ENCODE data around the gene HARBI1. TPM values are rescaled to one million over a fixed set of nuclear protein-coding genes. Genes with fewer than 3 reads are reported as not detected.
"Not testable (repeated sequence)": the region's sequence is repeated elsewhere in the genome, so short reads cannot be mapped to it uniquely, and the experiment has no call there.

The HARBI1 gene
- total RNA-seq, 1 experiment from 2014 or later, result 5.1 TPM

GRCh38 chr11:46597155-46597554 is 19.9 kb downstream of the HARBI1 start:
- DNase-seq (ENCODE audit: low read depth), result no peak

DNA sequence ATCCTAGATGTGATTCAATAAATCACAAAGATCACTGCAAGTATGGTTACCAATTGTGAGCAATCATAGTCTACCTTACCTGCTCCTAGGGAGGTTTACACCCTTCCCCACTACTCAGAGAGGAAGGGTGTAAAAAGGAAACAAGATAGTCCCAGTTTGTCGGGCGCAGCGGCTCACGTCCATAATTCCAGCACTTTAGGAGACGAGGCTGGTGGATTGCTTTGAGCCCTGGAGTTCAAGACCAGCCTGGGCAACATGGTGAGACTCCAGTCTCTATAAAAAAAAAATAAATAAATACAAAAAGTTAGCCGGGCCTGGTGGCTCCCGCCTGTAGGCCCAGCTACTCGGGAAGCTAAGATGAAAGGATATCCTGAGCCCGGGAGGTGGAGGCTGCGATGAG is 22.2 kb downstream of the HARBI1 start:
- no peak for DNase-seq (ENCODE audit: low read depth)

DNA sequence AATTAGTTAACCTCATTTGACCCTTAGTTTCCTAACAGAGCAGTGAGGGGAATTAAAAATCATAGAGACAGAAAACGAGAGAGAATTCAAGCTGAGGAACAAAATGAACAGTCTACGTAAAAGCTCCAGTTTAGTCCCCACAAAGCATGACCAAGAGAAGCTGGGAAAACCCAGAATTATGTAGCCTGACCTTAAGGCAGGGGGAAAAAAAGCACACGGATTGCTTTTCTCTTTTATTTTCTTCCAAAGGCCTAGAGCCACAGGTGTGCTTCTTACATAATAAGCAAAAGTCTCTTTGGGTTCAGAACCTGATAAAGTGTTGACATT is 22.7 kb downstream of the HARBI1 start:
- DNase-seq (ENCODE audit: low read depth), result no peak

GRCh38 chr11:46593550-46594373 is 23.3 kb downstream of the HARBI1 start, which contains the start of gene AMBRA1:
TSS of gene AMBRA1 (minus strand) at chr11:46594023. CDS start at chr11:46548380, 45,643 bp downstream.
- peak; percentile 89 for DNase-seq (ENCODE audit: low read depth)

- DNase-seq (ENCODE audit: low read depth), result no peak
These were observed 26.1 kb downstream of the HARBI1 start for GRCh38 chr11:46590740-46591605.

GRCh38 chr11:46588915-46589314 is 28.1 kb downstream of the HARBI1 start:
- no peak for DNase-seq (ENCODE audit: low read depth)

DNA sequence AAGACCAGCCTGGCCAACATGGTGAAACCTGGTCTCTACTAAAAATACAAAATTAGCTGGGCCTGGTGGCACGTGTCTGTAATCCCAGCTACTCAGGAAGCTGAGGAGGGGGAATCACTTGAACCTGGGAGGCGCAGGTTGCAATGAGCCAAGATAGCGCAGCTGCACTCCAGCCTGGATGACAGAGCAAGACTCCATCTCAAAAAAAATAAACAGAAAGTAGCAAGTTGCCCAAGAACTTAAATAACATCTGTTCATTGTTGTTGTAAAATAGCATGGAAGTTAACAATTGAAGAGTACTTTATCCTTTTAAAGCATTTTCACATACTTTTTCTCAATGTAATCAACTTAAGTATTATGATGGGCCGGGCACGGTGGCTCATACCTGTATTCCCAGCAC is 28.9 kb downstream of the HARBI1 start:
- no peak for DNase-seq (ENCODE audit: low read depth)

DNA sequence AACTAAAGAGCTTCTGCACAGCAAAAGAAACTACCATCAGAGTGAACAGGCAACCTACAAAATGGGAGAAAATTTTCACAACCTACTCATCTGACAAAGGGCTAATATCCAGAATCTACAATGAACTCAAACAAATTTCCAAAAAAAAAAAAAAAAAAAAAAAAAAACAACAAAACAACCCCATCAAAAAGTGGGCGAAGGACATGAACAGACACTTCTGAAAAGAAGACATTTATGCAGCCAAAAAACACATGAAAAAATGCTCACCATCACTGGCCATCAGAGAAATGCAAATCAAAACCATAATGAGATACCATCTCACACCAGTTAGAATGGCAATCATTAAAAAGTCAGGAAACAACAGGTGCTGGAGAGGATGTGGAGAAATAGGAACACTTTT is 33.5 kb downstream of the HARBI1 start:
- not testable (repeated sequence) for DNase-seq (ENCODE audit: low read depth)

GRCh38 chr11:46582588-46582987 is 34.4 kb downstream of the HARBI1 start:
- no peak for DNase-seq (ENCODE audit: low read depth)

DNA sequence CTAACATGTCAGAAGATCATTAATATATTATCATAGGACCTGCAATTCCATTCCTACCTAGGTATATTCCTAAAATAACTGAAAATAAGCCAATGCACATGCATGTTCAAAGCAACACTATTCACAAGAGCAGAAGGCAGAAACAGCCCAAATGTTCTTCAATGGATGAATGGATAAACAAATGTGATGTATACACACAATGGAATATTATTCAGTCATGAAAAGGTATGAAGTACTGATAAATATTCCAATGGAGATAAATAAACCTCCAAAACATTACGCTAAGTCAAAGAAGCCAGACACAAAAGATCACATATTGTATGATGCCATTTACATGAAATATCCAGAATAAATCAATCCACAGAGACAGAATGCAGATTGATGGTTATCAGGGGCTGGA is 40.0 kb downstream of the HARBI1 start:
- no peak for DNase-seq (ENCODE audit: low read depth)

GRCh38 chr11:46574656-46575055 is 42.4 kb downstream of the HARBI1 start:
- DNase-seq (ENCODE audit: low read depth), result no peak

GRCh38 chr11:46570790-46571398 is 46.1 kb downstream of the HARBI1 start:
- no peak for DNase-seq (ENCODE audit: low read depth)

- DNase-seq (ENCODE audit: low read depth), result no peak
These were observed 51.7 kb downstream of the HARBI1 start for GRCh38 chr11:46565232-46565840.

GRCh38 chr11:46564459-46564858 is 52.6 kb downstream of the HARBI1 start:
- no peak for DNase-seq (ENCODE audit: low read depth)

DNA sequence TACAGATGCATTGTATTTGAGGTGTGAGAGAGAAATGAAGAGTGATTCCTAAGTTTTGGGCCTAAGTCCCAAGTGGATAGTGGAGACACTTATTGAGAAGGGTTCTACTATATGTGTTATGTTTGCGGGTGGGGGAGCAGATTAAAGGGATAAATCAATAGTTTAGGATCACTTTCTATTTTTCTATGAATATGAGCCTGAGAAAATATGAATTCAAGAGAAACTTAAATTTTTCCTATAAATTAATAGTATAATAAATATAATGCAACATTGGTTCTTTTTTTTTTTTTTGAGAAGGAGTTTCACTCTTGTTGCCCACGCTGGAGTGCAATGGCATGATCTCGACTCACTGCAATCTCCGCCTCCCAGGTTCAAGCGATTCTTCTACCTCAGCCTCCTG is 54.5 kb downstream of the HARBI1 start:
- no peak for DNase-seq (ENCODE audit: low read depth)

DNA sequence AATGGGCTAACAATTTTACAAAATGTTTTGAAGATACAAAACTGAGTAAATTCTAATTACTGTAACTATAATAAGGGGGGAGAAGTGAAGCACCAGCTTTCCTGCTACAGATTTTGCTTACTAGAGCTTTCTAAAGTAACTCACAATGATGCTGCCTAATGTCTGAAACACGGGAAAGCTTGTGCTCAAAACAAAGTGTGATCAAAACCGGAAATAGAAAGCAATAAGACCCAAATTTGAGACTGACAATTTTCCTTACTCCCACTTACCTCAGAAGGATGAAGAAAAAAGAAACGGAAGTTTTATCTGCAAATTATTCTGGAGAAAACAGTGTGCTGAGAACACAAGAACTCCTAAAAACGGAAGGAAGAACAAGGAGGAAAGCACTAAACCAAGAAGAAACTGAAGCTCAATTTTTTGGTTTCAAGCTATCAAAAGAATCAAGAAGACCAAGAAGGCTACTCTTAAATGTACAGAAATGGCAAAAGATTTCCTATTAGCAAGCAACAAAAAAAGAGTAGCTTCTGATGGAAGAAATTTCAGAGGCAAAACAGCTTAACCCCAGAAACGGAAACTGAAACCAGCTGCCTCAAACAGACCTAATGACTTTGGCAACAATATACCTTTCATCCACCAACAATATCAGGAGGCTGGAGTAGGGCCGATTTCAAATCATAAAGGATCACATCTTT is 56.6 kb downstream of the HARBI1 start:
- DNase-seq (ENCODE audit: low read depth), result peak; percentile 31

- no peak for DNase-seq (ENCODE audit: low read depth)
These were observed 57.2 kb downstream of the HARBI1 start for GRCh38 chr11:46559815-46560214.

GRCh38 chr11:46557684-46558151 is 59.3 kb downstream of the HARBI1 start:
- peak; percentile 56 for DNase-seq (ENCODE audit: low read depth)

GRCh38 chr11:46555267-46556054 is 61.6 kb downstream of the HARBI1 start:
- DNase-seq (ENCODE audit: low read depth), result no peak

All from Daoy (cell line).